ENCODE results near the gene VPS13C. TPM values are rescaled to one million over a fixed set of nuclear protein-coding genes. Genes with fewer than 3 reads are reported as not detected.

The VPS13C gene
- polyA plus RNA-seq, 2 donors, result 3.5 to 3.6 TPM

DNA sequence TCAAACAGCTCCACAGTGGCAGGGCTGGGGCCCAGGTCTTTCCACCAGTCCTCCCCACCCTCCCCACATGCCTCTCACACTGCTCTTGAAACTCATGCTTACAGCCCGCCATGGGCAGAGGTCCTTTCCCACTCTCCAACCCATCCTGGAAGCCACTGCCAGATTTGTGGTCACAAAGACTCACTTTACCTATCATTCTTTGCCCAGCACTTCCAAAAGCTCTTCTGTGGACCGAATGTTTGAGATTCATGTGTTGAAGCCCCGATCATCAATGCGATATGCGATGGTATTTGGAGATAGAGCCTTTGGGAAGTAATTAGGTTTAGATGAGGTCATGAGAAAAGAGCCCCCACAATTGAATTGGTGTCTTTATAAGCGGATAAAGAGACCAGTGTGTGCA lies 247.8 kb downstream of the VPS13C start:
- no peaks in the 10 kb centered on the region for H3K27me3 ChIP-seq (ENCODE audit: control insufficient read depth in 1 of 2, insufficient read depth in 2 of 2, low read length in 2 of 2)
- H3K4me1 ChIP-seq (ENCODE audit: control insufficient read depth in 2 of 2, insufficient read depth in 2 of 2, low read length in 1 of 2), result no peaks in the 10 kb centered on the region
- no peaks in the 10 kb centered on the region for H3K36me3 ChIP-seq (ENCODE audit: control insufficient read depth in 2 of 2, insufficient read depth in 2 of 2, low read length in 1 of 2)
- no peak overlapping the region for H3K27ac ChIP-seq (ENCODE audit: low read depth in 2 of 2, low read length in 1 of 2)
- H3K4me3 ChIP-seq (ENCODE audit: low read depth in 1 of 2, low read length in 2 of 2), result no peak overlapping the region
- 89 to 95% methylated on average over 6 of the region's 6 CpGs for WGBS, 2 donors
- no peaks in the 10 kb centered on the region for H3K9me3 ChIP-seq (ENCODE audit: control insufficient read depth in 2 of 2, insufficient read depth in 1 of 2, low read depth in 1 of 2, low read length in 1 of 2)

DNA sequence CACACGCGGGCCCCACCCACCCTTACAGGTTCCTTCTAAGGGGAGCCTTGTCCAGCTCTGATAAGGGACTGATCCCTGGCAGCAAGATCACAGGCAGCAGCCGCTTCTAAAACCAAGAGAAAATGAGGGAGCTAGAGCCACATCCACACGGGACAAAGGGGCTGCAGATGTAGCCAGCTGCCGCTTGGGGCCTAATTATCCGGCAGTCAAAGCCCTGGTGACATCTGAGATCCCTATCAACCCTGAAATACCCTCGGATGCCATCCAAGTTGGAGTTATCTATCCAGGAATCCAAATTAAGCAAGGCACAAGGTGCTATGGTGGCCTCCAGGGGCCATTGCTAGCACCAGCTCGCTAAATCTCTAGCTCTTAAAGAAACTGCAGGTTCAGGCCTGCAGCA lies 248.3 kb downstream of the VPS13C start:
- Histone ChIP-seq H3K27ac (ENCODE audit: low read depth in 2 of 2, low read length in 1 of 2) (no peak overlapping the region), H3K4me1 (ENCODE audit: control insufficient read depth in 2 of 2, insufficient read depth in 2 of 2, low read length in 1 of 2) (no peaks in the 10 kb centered on the region), H3K9me3 (ENCODE audit: control insufficient read depth in 2 of 2, insufficient read depth in 1 of 2, low read depth in 1 of 2, low read length in 1 of 2) (no peaks in the 10 kb centered on the region), H3K27me3 (ENCODE audit: control insufficient read depth in 1 of 2, insufficient read depth in 2 of 2, low read length in 2 of 2) (no peaks in the 10 kb centered on the region), H3K4me3 (ENCODE audit: low read depth in 1 of 2, low read length in 2 of 2) (no peak overlapping the region), H3K36me3 (ENCODE audit: control insufficient read depth in 2 of 2, insufficient read depth in 2 of 2, low read length in 1 of 2) (no peaks in the 10 kb centered on the region)
- WGBS, 2 donors, result 81 to 82% methylated on average over 8 of the region's 8 CpGs

DNA sequence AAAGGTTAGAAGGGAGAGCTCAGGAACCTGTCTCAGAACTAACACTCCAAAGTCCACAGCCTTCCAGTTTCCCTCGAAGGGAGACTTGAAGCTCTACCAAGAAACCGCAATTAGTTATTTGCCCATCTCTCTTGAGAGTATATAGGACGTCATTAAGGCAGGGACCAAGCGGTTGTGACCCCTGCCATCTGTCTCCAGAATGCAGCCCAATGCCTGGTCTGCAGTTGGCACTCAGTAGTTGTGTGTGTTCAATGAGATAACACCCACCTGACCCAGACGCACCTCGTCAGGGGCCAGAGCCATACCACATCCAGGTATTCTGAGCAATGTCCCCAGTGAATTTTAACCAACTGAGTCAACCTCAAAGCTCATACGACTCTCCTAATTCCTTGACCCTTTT lies 251.0 kb downstream of the VPS13C start:
- Histone ChIP-seq H3K4me1 (ENCODE audit: control insufficient read depth in 2 of 2, insufficient read depth in 2 of 2, low read length in 1 of 2) (no peaks in the 10 kb centered on the region), H3K36me3 (ENCODE audit: control insufficient read depth in 2 of 2, insufficient read depth in 2 of 2, low read length in 1 of 2) (no peaks in the 10 kb centered on the region), H3K27ac (ENCODE audit: low read depth in 2 of 2, low read length in 1 of 2) (no peak overlapping the region), H3K9me3 (ENCODE audit: control insufficient read depth in 2 of 2, insufficient read depth in 1 of 2, low read depth in 1 of 2, low read length in 1 of 2) (no peaks in the 10 kb centered on the region), H3K4me3 (ENCODE audit: low read depth in 1 of 2, low read length in 2 of 2) (no peak overlapping the region), H3K27me3 (ENCODE audit: control insufficient read depth in 1 of 2, insufficient read depth in 2 of 2, low read length in 2 of 2) (no peaks in the 10 kb centered on the region)
- 89 to 90% methylated on average over 7 of the region's 7 CpGs for WGBS, 2 donors

DNA sequence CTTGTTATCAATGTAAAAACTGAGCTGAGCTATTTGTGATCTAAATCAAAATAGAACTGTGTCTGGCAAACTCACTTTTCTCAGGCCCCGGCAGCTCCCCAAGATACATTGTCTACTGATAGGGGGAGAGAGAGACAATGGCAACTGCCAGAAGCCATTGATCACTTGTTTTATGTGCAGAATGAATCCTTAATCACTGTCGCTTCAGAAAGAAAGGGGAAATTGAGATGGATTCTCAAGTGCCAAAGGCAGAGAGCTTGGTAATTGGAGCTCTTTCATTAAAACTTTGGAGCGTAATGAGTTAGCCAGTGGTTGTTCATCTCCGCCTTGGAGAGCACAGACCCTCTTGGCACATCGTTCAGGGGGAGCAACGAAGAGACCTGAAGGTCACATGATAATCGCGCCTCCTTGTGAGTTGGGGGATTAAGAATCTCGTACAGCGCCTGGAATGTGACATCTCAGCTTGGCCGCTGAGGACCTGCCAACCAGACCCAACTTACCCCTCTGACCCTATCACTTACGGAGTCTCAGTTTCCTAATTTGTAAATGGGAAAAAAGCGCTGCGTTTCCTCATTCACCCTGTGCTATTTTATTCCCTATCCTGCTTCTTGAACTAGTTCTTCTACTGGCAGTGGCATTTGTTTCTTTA lies 252.8 kb downstream of the VPS13C start:
- Histone ChIP-seq H3K27me3 (ENCODE audit: control insufficient read depth in 1 of 2, insufficient read depth in 2 of 2, low read length in 2 of 2) (no peaks in the 10 kb centered on the region), H3K36me3 (ENCODE audit: control insufficient read depth in 2 of 2, insufficient read depth in 2 of 2, low read length in 1 of 2) (no peaks in the 10 kb centered on the region), H3K27ac (ENCODE audit: low read depth in 2 of 2, low read length in 1 of 2) (no peak overlapping the region), H3K9me3 (ENCODE audit: control insufficient read depth in 2 of 2, insufficient read depth in 1 of 2, low read depth in 1 of 2, low read length in 1 of 2) (no peaks in the 10 kb centered on the region), H3K4me3 (ENCODE audit: low read depth in 1 of 2, low read length in 2 of 2) (no peak overlapping the region), H3K4me1 (ENCODE audit: control insufficient read depth in 2 of 2, insufficient read depth in 2 of 2, low read length in 1 of 2) (no peaks in the 10 kb centered on the region)
- 88 to 90% methylated on average over 14 of the region's 14 CpGs for WGBS, 2 donors

Other genes starting within 250 kb of the VPS13C start
- gene C2CD4A, start 6.5 kb upstream of the VPS13C start, polyA plus RNA-seq, result under 1 TPM; 0.04 to 0.13 TPM
- gene C2CD4B, start 104.8 kb upstream of the VPS13C start, polyA plus RNA-seq, result under 1 TPM; 0.29 TPM